Measurements from ENCODE around the gene ITGAL. TPM values are rescaled to one million over a fixed set of nuclear protein-coding genes. Genes with fewer than 3 reads are reported as not detected.

Gene ITGAL
- total and polyA plus RNA-seq, 2 experiments from 2014 or later: 0.95 to 3.4 TPM

DNA sequence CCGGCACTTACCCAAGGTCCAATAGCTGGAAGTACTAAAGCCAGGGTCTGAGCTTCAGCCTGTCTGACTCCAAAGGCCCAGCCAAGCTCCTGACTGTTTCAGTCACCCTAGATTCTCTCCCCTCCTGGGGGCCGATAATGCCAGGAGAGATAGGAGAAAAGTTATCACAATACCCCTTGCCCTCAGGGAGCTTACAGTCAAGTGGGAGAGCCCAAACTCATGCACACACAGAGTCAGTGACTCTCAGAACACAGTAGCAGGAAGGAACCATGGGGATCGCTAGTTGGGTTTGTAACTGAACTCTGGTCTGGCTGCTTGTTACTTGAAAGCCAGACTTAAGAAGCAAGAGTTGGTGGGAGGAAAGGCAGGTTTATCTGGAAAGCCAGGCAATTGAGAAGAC, 39.0 kb downstream of the ITGAL start:
- no peaks in the 10 kb centered on the region for H3K4me1 ChIP-seq (ENCODE audit: insufficient read depth)
- no peaks in the 10 kb centered on the region for H3K9me2 ChIP-seq (replicated peaks; ENCODE audit: insufficient read depth)
- DNase-seq (ENCODE audit: low spot score): no peak
- no peaks in the 10 kb centered on the region for H3K9me3 ChIP-seq (ENCODE audit: low read depth)
- TF ChIP-seq EZH2phosphoT487 (IDR thresholded peaks at IDR 0.05; ENCODE audit: low read depth, severe bottlenecking, unreplicated experiment) (no peak), EZH2 (IDR thresholded peaks at IDR 0.05; ENCODE audit: borderline replicate concordance) (no peak)
- TF ChIP-seq, protein P1, sequence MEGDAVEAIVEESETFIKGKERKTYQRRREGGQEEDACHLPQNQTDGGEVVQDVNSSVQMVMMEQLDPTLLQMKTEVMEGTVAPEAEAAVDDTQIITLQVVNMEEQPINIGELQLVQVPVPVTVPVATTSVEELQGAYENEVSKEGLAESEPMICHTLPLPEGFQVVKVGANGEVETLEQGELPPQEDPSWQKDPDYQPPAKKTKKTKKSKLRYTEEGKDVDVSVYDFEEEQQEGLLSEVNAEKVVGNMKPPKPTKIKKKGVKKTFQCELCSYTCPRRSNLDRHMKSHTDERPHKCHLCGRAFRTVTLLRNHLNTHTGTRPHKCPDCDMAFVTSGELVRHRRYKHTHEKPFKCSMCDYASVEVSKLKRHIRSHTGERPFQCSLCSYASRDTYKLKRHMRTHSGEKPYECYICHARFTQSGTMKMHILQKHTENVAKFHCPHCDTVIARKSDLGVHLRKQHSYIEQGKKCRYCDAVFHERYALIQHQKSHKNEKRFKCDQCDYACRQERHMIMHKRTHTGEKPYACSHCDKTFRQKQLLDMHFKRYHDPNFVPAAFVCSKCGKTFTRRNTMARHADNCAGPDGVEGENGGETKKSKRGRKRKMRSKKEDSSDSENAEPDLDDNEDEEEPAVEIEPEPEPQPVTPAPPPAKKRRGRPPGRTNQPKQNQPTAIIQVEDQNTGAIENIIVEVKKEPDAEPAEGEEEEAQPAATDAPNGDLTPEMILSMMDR (IDR thresholded peaks at IDR 0.05; ENCODE audit: poor library complexity): no peak
- H3K4me2 ChIP-seq: no peak overlapping the region
- H3K36me3 ChIP-seq (replicated peaks; ENCODE audit: insufficient read depth, low read depth): no peaks in the 10 kb centered on the region
- H2AFZ ChIP-seq: no peak overlapping the region
- WGBS (ENCODE audit: low lambda C conversion rate, missing lambda C conversion rate): 94% methylated on average over 3 of the region's 3 CpGs
- H3K27ac ChIP-seq: no peak overlapping the region
- no peaks in the 10 kb centered on the region for H4K20me1 ChIP-seq (ENCODE audit: insufficient read depth, poor library complexity, severe bottlenecking)
- H3K27me3 ChIP-seq: no peaks in the 10 kb centered on the region
- no peaks in the 10 kb centered on the region for H3K79me2 ChIP-seq
- no peak overlapping the region for H3K4me3 ChIP-seq

DNA sequence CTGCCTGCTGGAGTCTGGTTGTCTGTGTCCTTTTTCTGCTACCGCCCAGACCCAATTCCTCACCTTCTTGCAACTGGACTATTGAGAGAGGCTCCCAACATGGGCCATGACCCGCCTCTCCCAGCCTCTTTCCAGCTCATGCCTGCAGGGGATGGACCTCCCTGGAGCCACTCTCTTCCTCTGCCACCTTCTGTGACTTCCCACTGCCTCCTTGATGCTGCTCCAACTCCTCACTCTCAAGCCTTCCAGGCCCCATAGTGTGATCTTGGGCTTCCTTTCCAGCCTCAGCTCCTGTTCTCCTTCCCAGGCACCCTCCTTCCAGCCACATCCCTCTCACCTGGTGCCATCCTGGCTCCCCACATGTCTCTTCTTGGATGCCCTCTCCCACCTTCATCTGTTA, 42.7 kb downstream of the ITGAL start:
- TF ChIP-seq EZH2 (IDR thresholded peaks at IDR 0.05; ENCODE audit: borderline replicate concordance) (no peak), EZH2phosphoT487 (IDR thresholded peaks at IDR 0.05; ENCODE audit: low read depth, severe bottlenecking, unreplicated experiment) (no peak)
- TF ChIP-seq, protein P1 (IDR thresholded peaks at IDR 0.05; ENCODE audit: poor library complexity): no peak
- WGBS (ENCODE audit: low lambda C conversion rate, missing lambda C conversion rate): 79% methylated on average over 2 of the region's 2 CpGs
- DNase-seq (ENCODE audit: low spot score): no peak

DNA sequence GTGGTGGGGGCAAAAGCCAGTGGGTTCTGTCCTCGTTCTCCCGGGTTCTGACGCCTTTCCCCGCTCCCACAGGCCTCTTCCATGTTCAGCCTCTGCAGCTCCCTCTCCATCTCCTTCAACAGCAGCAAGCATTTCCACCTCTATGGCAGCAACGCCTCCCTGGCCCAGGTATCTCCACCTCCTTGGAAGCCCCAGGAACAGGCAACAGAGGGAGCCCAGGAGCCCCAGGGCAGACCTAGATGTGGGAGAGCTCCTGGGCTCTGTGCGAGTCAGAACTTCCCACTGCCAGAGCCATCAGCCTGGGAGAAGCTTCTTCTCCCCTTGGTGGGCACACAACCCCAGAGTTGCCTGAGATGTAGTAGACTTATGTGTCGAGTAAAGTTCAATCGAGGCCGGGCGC, 46.0 kb downstream of the ITGAL start:
- Histone ChIP-seq H3K4me3 (no peak overlapping the region), H3K9me2 (replicated peaks; ENCODE audit: insufficient read depth) (no peaks in the 10 kb centered on the region), H3K27ac (no peak overlapping the region), H3K79me2 (no peaks in the 10 kb centered on the region), H3K4me1 (ENCODE audit: insufficient read depth) (peaks cover 5% of the 10 kb centered on the region), H3K27me3 (no peaks in the 10 kb centered on the region), H3K4me2 (no peak overlapping the region), H4K20me1 (ENCODE audit: insufficient read depth, poor library complexity, severe bottlenecking) (no peaks in the 10 kb centered on the region), H3K36me3 (replicated peaks; ENCODE audit: insufficient read depth, low read depth) (no peaks in the 10 kb centered on the region), H3K9me3 (ENCODE audit: low read depth) (no peaks in the 10 kb centered on the region), H2AFZ (no peak overlapping the region)
- TF ChIP-seq EZH2phosphoT487 (IDR thresholded peaks at IDR 0.05; ENCODE audit: low read depth, severe bottlenecking, unreplicated experiment) (no peak), EZH2 (IDR thresholded peaks at IDR 0.05; ENCODE audit: borderline replicate concordance) (no peak)
- TF ChIP-seq, protein P1 (IDR thresholded peaks at IDR 0.05; ENCODE audit: poor library complexity): no peak
- 83% methylated on average over 10 of the region's 10 CpGs for WGBS (ENCODE audit: low lambda C conversion rate, missing lambda C conversion rate)
- DNase-seq (ENCODE audit: low spot score): no peak

More for the DNA sequence above, 42.7 kb downstream of the ITGAL start:
- Histone ChIP-seq H3K27me3 (no peaks in the 10 kb centered on the region), H3K9me2 (replicated peaks; ENCODE audit: insufficient read depth) (no peaks in the 10 kb centered on the region), H3K4me2 (no peak overlapping the region), H3K27ac (no peak overlapping the region), H4K20me1 (ENCODE audit: insufficient read depth, poor library complexity, severe bottlenecking) (no peaks in the 10 kb centered on the region), H3K79me2 (no peaks in the 10 kb centered on the region), H3K36me3 (replicated peaks; ENCODE audit: insufficient read depth, low read depth) (no peaks in the 10 kb centered on the region), H2AFZ (no peak overlapping the region), H3K4me3 (no peak overlapping the region), H3K9me3 (ENCODE audit: low read depth) (no peaks in the 10 kb centered on the region), H3K4me1 (ENCODE audit: insufficient read depth) (no peaks in the 10 kb centered on the region)

Measured in hepatocyte (in vitro differentiated cells).